GM19372 (cell line): Measurements from ENCODE around the gene HSD11B2.

Source experiments
- ATAC-seq: cut with Tn5 transposase; IDR thresholded peaks from one replicate; pipeline ENCODE4 v1.9.1; 2021; ENCODE audit warnings: mild to moderate bottlenecking, low read depth, moderate library complexity; ENCODE audit not compliant: unreplicated experiment

The HSD11B2 gene

DNA sequence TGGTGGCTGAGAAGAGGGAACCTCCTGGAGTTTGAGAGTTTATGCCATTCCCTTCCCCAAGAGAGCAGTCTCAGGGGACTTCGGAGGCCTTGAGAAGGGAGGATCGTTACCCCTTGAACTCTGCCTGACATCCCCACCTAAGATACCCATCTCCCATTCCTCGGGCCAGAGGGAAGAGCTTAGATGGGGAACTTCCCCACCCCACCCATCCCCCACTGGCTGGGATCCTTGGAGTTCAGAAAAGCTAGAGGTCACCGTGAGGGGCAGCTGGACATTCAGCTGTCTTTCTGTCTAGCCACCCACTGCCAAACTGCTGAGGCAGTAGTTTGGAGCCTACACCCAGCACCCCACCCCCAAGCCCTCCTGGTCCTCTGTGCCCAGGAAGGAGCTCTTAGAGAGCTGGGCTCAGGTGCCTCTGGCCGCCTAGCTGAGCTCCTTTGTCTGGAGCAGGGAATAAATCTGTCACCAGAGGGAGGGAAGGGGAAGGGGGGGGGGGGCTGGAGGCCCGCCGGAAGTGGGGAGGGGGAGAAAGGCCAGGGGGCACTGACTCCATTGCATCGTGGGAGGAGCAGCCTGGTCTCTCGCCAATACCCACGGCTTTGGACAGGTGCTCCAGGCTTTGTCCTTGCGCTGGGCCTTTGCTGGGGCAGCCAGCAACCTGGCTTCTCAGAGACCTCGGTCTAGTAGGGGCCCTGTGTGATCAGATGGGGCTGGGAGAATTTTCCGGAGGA lies 1.0 kb downstream of the HSD11B2 start:
- ATAC-seq = no peak

GRCh38 chr16:67432506-67432890 lies 1.6 kb downstream of the HSD11B2 start:
- ATAC-seq = no peak

GRCh38 chr16:67433131-67433719 lies 2.3 kb downstream of the HSD11B2 start:
- no peak for ATAC-seq

DNA sequence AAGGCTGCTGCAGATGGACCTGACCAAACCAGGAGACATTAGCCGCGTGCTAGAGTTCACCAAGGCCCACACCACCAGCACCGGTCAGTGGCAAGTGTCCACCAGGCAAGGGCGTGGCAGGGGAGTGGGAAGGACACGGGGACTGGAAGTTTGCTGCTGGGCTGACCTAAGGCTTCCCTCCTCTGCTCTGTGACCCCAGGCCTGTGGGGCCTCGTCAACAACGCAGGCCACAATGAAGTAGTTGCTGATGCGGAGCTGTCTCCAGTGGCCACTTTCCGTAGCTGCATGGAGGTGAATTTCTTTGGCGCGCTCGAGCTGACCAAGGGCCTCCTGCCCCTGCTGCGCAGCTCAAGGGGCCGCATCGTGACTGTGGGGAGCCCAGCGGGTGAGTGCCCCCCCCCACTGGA lies 4.8 kb downstream of the HSD11B2 start:
- ATAC-seq = no peak

DNA sequence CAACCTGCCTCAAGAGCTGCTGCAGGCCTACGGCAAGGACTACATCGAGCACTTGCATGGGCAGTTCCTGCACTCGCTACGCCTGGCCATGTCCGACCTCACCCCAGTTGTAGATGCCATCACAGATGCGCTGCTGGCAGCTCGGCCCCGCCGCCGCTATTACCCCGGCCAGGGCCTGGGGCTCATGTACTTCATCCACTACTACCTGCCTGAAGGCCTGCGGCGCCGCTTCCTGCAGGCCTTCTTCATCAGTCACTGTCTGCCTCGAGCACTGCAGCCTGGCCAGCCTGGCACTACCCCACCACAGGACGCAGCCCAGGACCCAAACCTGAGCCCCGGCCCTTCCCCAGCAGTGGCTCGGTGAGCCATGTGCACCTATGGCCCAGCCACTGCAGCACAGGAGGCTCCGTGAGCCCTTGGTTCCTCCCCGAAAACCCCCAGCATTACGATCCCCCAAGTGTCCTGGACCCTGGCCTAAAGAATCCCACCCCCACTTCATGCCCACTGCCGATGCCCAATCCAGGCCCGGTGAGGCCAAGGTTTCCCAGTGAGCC lies 5.8 kb downstream of the HSD11B2 start:
- no peak for ATAC-seq

GRCh38 chr16:67437513-67437912 lies 6.6 kb downstream of the HSD11B2 start:
- no peak for ATAC-seq

DNA sequence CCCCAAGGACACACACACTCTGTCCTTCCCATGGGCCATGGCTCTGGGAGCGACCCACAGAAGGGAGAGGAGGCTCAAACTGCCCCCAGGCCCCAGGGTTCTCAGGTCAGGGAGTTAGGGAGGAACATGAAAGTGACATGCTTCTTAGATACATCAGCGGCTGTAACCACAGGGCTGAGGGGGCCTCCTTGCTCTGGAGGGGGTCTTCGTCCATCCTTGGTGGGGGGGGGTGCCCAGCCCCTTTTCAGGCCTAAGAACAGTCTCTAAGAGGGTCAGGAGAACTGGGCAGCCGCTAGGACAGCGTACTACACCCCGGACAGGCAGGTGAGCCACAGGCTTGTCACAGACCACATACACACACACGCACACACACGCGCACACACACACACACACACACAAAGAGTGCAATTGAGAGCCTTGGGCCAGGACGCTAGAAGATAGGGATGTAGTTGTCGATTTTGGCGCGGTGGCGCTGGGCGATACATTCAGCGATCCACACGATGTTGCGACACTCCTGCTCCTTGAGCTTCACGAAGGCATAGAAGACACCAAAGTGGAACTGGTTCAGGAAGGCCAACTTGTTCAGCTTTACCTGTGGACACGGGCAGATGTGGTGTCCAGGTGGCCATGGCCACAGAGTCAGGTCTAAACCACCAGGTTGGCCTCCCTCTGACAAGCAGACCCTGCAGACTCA lies 7.3 kb downstream of the HSD11B2 start:
- ATAC-seq = no peak

DNA sequence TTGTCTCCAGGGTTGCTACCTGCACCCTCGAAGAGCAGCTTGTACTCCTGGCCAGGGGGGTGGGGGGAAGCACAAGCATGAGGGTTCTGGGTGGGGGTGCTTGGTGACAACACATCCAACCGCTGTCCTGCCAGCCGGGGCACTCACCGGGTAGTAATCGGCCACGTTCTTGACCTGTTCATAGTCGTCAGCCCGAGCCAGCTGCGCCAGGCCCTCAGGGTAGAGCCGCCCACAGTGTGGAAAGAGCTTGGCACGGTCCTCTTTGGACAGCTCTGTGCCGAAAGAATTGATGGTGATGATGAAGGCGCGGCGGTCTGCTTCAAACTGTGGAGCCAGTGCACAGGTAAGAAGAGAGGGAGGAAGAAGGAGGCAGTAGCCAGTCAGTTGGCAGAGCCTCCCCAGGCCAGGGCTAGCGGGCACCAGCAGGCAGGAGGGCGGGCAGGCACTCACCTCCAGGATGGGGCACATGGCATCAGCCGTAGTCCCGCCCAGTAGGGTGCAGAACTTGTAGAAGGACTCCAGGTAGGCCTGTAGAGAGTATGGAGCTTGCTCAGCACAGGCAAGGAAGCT lies 8.0 kb downstream of the HSD11B2 start:
- no peak for ATAC-seq

DNA sequence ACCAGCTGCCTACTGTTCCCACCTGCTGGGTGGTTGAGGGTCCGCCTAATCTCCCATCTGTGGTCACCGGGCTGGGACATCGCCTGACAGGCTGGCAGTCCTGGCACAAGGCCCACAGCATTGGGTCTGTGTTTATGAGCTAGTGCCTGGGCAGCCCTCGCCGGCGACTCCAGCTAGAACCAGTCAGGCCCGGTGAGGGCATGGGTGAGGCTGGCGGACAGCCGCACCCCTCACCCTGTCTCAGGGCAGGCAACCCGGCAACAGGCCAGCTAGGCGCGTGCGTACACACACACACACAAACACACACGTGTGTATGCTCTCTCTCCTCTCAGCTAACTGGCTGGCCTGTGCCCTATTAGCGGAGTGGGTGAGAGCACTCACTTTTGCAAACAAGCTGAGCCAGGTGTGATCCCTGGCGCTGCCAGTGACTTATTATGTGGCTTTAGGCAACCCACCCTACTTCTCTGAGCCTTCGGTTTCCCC lies 10.4 kb downstream of the HSD11B2 start:
- ATAC-seq = no peak

DNA sequence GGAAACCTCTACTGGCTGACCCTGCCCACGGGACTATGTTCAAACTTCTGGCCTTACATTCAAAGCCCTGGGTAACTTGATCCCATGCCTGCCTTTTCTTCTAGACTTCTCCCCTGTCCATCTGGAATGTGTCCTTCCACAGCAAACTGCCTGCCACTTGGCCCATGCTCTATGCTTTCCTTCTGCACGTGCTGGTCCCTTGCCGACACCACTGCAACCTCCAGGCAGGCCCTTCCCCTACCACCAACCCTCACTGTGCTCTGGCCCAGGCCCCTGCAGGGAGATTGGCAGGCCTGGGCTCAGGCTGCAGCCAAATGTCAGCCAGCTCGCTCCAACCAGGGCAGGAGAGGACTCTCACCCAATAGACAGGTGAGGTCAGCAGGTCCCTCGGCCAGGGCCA lies 11.0 kb downstream of the HSD11B2 start:
- ATAC-seq = no peak

GRCh38 chr16:67442581-67443255 lies 11.8 kb downstream of the HSD11B2 start:
- ATAC-seq = no peak

GRCh38 chr16:67443265-67443664 lies 12.3 kb downstream of the HSD11B2 start:
- ATAC-seq = no peak

- ATAC-seq = no peak
These were observed 13.6 kb downstream of the HSD11B2 start for GRCh38 chr16:67444259-67445125.

- ATAC-seq = no peak
These were observed 14.2 kb downstream of the HSD11B2 start for GRCh38 chr16:67445126-67445426.

DNA sequence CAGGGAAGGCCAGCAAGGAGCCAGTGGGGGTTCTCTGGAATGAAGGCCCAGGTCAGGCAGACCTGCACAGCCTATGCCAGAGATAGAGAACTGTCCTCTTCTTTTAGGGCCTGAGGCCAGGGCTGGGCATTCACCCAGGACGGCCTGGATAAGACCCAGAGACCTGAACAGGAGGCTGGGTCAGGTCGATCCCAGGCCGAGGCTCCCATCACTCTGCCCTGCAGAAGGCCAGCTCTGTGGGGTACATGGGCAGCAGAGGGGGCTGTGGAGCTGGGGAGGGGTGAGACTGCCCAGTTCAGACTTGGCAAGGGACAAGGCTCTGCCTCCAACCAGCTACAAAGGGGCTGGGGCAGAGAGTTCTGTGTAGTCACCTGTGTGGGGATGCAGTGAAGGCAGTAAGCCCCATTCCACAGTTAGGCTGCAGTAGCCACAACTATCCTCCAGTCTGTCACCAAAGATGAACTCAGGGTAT lies 14.6 kb downstream of the HSD11B2 start:
- no peak for ATAC-seq

DNA sequence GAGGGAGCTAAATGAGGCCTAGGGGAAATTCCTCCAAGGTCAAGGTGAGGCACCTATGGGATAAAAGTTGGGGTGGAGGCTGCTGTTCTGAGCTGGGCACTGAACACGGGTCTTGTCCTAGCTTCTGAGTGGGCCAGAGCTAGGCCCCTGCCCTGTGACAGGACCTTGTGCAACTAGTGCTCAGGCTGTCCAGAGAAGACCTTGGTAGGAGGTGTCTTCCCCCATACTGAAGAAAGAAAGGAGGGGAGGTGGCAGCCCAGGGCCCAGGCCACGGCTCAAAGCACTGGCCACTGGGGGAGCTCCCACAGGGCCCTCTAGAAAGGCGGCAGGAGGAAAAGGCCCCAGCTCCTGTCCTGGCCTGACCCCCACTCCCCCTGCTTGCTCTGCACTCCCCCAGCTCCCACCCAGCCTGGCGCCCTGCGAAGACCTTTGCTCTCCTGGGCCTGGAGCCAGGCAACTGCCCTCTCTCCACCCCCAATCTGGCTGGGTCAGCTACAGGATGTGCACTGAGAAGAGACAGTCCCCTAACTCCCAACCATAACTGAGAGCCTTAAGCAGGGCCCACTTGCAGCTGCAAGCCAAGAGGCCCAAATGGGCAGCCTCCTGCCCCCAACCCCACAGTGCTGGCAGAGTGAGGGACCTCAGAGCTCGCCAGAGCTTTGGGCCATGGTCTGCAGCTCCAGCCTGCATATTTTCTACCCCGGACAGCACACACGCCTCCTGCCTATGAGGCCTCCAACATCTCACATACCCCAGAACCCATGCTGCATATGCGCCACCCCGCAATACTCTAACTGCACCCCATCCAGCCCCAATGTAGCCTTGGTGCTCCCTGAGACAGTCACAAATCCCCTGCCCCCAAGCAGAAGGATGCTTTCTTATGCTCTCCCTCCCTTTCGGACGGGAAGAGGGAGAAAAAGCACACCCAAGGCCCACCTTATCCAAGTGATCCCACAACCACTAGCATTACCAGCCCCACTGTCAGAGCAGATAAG lies 15.3 kb downstream of the HSD11B2 start:
- ATAC-seq = no peak

DNA sequence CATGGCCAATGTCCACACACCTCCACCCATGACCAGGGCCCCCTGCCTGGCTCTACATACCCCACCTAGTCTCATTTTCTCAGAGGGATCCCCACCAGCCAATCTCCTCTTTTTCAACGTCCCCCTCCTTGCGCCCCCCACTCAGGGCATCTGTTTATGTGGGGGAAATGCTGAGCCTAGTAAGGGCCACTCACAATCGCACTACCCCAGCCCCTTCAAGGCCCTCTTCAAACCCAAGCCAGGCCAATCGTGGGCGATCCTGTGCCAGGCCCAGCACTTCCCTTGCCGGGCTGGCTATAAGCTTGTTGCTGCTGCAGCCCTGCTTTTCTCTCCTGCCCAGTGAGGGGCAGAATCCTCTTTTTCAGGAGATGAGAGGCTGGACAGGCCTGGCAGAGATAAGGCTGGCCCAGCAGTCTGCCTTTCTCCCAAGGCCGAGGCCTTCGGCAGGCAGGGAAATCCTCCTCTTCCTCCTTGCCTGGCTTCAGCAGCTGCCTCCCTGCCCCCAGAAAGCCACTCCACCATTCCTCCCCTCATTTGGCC lies 16.1 kb downstream of the HSD11B2 start:
- ATAC-seq = no peak

- no peak for ATAC-seq
These were observed 16.7 kb downstream of the HSD11B2 start for GRCh38 chr16:67447508-67448076.
